ENCODE data around the gene SPSB2.
"Not testable (repeated sequence)": the region's sequence is repeated elsewhere in the genome, so short reads cannot be mapped to it uniquely, and the experiment has no call there.

SPSB2 gene

DNA sequence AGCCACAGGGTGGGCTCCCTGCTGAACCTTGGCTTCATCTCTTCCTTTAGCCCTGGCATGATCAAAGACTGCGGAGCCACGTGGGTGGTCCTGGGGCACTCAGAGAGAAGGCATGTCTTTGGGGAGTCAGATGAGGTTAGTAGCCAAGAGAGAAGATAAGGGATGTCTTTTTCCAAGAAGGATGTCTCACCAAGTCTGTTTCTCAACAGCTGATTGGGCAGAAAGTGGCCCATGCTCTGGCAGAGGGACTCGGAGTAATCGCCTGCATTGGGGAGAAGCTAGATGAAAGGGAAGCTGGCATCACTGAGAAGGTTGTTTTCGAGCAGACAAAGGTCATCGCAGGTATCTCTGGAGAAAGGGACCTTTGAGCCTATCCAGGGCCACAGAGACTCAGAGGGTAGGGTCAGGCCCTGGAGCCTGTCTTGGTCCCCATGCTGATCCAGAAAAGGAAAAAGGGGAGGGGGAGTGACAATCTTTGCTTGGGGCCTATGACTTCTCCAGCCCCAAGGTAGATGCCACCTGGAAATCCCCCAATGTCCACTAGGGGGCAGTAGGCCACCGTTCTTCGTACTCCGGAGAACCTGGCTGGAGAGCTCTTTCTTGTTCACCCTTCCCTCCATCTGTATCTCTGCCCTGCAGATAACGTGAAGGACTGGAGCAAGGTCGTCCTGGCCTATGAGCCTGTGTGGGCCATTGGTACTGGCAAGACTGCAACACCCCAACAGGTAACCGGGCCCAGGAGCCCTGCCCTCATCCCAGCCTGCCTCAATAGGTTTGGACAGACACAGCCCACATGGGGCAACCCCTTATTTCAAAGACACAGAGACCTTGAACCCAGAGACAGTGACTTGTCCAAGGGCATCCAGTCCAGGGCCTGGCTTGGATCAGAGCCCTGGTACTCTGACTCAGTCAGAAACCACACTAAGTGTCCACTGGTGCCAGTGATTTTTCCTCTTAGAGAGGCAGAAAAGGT, 3.8 kb downstream of the SPSB2 start:
- DNase-seq, result peak; percentile 92

DNA sequence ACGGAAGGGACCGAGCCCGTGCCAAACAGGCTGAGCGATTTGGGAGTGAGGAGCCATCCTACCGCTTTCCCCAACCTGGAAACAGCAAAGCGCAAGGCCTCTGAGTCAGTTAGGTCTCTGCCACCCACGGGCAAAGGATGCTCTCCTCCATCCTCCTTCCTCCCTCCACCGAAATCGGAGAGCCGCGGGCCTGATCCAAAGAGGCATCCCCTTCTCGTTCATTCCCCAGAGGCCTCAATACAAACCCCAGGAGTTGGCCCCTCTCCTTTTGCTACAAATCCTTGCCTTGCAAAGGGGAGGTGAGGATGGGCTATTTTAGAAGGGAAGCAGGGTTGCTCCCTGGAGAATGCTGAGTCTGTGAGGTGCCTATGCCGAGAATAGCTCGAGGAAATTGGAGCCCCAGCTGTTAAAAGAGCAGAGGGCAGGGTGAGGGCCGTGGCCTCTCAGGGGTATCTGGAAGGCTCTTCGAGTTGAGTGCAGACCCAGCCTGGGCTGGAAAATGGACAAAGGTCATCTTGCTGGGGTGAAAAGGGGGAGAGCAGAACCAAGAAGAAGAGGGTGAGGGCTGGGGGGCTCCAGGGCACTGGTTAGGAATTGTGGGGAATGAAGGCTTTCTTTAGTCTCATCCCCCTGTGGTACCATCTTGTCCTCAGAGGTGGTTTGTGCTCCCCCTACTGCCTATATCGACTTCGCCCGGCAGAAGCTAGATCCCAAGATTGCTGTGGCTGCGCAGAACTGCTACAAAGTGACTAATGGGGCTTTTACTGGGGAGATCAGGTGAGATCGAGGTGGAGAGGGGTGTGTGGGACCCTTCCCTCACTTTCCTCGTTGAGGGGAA, 4.7 kb downstream of the SPSB2 start:
- no peak for DNase-seq

DNA sequence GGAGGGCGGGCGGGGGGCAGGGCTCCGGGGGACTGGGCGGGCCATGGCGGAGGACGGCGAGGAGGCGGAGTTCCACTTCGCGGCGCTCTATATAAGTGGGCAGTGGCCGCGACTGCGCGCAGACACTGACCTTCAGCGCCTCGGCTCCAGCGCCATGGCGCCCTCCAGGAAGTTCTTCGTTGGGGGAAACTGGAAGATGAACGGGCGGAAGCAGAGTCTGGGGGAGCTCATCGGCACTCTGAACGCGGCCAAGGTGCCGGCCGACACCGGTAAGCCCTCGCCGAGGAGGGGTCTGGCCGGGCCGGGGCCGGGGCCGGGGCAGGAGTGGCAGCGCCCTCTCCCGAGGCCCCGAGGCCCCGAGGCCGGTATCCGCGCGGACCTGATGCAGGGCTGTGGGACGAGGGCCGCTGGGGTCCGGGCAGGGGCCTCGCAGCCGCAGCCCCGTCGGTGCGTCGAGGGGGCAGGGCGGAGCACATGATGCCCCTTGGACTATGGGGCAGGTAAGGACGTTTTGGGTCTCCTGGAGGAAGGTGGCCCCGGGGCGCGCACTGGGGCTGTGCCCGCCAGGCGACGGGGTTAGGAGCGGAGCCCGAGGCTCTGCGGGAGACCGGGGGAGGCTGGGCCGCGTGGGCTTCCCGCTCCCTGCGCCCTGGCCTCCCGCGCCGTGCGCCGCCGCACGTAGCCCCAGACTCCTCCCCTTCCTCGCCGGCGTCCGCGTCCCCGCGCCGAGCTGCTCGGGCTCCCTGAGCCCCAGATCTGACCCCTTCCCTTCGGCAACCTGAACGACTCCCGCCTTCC, 5.5 kb downstream of the SPSB2 start, which contains the start of gene TPI1:
TSS of gene TPI1 (plus strand) at position 119 of the 798 bp plus-strand sequence. CDS start at position 155, 36 bp downstream.
- DNase-seq, result peak; percentile 92

DNA sequence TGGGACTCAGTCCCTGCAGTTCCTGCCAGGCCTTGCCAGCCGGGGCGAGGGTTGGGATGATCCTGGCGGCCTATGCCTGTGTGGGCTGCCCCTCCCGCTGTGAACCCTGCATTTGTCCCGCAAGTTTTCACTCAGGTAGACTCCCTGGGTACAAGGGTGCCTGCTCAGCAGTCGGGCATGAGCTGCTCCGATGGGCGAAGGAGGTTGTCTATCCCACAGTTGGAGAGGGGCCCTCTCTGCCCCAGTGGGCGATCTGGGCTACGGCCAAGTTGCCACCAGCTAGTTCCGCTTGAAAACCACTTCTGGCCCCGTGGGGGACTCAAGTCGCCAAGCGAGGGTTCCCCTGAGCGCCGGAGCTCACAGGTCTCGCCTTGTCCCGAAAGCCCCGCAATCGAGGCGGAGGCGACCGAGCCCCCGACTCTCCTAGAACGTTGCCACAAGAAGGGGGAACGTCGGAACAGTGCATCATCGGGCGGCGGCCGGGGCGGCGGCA, 6.1 kb downstream of the SPSB2 start:
- DNase-seq, result no peak

DNA sequence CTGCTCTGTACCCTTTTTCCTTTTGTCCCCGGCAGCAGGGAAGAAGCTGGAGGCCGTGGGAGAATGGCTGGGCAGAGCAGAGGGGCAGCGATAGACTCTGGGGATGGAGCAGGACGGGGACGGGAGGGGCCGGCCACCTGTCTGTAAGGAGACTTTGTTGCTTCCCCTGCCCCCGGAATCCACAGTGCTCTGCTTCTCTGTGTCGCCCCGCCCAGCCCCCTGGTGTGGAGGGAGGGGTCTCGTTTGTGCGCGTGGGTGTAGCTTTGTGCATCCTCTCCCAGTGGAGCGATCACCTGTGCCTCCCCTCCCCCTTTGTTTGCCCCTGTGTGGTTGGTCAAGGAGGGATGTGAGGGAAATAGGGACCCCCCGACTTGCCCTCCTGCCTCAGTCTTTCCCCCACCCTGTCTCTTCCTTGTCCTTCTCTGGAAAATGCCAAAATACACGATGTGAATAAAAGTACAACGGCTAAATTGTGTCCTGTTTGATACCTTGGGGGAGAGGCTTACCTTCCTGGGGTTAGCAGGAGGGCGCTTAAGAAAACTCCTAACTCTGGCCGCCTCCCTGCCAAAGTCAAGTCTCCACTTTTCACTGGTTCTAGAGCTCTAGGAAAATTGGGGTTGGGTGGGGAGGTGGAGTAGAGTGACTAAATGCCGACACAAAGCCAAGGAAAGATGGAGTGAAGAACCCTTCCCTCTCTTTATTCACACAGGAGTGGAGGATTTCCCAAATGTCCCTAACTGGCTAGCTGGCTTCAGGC, 6.8 kb downstream of the SPSB2 start:
- DNase-seq, result no peak

DNA sequence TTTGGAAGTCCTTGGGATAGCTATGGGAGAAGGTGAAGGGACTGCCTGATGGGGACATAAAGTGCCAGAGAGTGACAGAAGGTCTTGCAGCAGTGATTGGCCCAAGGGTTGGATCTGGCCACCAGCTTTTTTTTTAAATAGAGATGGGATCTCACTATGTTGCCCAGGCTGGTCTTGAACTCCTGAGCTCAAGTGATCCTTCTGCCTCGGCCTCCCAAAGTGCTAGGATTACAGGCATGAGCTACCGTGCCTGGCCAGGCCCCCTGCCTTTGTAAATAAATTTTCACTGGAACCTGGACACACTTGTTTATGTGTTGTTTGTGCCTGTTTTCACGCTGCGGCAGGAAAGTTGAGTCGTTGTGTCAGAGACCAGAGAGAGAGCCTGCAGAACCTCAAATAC, 7.8 kb downstream of the SPSB2 start:
- DNase-seq, result not testable (repeated sequence)

DNA sequence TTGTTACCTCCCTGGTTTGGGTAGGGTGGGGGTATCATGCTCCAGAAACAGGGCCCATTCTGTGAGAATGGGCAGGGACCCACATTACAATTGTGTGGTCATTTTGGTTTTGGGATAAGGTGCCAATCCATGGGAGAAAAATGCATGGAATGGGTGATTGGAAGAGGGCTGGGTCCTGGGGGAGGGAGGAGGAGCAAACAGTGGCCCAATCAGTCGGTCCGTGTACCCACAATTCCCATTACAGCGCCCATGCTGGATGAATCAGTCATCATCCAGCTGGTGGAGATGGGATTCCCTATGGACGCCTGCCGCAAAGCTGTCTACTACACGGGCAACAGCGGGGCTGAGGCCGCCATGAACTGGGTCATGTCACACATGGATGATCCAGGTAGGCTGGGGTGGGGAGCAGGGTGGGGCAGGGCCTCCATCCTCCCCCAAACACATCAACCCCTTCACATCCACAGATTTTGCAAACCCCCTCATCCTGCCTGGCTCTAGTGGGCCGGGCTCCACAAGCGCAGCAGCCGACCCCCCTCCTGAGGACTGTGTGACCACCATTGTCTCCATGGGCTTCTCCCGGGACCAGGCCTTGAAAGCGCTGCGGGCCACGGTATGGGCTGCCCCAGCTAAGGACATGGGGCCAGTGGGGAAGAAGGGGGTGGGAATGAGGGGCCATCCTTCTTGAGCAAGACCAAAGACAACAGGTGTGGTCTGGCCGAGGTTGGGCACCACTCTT, 9.3 kb downstream of the SPSB2 start:
- no peak for DNase-seq

DNA sequence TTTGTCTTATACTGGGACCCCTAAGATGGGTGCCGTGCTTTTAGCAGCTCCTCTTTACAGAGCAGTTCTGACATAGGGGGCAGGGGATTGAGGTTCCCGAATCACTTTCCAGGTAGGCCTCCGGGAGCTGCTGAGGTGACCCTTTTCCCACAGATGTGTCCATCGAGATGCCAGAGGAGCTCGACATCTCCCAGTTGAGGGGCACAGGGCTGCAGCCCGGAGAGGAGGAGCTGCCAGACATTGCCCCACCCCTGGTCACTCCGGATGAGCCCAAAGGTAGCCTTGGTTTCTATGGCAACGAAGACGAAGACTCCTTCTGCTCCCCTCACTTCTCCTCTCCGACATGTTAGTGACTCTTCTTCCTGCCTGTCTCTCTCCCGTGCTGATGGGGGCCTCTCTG, 10.1 kb downstream of the SPSB2 start:
- no peak for DNase-seq

DNA sequence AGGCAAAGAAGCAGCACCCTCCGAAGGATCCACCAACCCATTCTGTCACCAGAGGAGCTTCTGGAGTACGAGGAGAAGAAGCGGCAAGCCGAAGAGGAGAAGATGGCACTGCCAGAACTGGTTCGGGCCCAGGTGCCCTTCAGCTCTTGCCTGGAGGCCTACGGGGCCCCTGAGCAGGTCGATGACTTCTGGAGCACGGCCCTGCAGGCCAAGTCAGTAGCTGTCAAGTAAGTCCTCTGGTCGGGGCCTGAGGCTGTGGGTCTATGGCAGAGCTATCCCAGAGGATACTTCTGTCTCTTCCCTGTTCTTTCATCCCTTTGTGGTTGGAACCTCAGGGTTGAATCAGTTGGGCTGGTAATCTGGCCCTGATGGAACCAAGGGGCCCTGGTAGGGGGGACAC, 11.7 kb downstream of the SPSB2 start:
- no peak for DNase-seq

DNA sequence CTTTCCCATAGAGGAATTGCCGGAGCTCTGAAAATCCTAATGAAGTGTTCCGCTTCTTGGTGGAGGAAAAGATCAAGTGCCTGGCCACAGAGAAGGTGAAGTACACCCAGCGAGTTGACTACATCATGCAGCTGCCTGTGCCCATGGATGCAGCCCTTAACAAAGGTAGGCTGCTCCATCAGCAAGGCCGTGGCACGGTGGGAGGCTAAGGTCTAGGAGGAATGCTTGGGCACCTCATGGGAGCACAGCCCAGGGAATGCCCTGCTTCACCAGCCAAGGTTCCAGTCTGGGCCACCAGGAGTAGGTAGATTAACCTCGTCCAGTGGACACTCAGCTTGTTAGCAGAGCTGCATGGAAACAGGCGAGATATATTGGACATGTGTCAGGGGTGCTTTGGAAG, 12.2 kb downstream of the SPSB2 start:
- DNase-seq, result no peak

DNA sequence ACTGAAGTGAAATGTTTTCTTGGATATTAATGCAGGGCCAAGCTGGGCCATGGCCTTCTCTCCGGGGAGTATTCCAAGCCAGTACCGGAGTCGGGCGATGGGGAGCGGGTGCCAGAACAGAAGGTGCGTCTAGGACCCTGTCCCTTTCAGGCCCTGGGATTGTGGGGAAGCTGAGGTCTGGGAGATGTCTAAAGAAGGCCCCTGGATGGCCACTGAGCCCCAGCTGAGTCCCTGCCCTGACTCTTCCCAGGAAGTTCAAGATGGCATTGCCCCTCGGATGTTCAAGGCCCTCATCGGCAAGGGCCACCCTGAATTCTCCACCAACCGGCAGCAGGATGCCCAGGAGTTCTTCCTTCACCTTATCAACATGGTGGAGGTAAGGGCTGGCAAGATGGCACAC, 13.0 kb downstream of the SPSB2 start:
- no peak for DNase-seq

DNA sequence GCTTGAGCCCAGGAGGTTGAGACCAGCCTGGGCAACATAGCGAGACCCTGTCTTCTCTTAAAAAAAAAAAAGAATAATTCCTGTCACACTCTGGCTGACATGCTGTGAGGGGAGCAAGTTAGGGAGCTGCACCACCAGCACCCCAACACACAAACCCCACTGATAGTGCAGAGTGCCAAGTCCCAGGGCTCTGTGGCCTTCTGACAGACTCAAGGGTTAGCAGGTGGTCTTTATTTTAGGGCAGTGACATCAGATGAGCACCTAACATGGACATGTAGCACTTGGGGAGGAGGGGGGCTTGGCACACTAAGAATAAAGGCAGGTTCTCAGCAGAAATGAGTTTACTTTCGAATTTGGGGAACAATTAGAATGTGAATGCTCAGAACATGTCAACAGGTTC, 14.3 kb downstream of the SPSB2 start:
- no peak for DNase-seq

DNA sequence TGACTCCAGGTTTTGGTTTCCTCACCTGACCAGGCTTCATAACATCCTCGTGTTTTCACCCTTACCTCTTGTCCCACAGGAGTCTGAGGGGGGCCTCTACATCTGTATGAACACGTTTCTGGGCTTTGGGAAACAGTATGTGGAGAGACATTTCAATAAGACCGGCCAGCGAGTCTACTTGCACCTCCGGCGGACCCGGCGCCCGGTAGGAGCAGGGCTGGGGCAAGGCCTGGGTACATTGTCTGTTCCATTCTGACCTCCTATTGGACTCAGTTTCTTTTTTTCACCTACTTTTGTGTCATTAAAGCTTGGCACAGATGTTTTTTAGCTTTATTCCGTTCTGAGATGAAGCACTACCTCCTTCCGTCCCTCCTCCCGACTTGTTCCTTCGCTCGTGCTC, 17.8 kb downstream of the SPSB2 start:
- no peak for DNase-seq

DNA sequence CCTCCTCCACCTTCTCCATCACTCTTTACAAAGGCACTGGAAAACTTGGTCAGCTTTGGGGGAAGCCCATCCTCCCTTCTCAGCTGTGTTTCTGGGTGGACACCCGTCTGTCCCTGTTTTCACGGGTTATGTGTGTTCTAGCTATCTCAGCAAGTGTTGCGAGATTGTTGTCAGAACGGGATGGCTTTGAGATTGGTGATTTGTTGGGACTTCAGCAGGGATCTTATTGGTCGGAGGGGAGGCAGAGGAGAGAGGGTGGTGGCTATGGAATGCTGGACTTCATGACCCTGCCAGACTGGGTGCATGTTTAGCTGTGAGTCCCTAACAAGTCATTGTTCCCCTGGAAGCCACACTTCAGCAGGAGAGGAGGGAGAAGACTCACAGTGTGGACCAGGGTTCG, 19.1 kb downstream of the SPSB2 start:
- no peak for DNase-seq

DNA sequence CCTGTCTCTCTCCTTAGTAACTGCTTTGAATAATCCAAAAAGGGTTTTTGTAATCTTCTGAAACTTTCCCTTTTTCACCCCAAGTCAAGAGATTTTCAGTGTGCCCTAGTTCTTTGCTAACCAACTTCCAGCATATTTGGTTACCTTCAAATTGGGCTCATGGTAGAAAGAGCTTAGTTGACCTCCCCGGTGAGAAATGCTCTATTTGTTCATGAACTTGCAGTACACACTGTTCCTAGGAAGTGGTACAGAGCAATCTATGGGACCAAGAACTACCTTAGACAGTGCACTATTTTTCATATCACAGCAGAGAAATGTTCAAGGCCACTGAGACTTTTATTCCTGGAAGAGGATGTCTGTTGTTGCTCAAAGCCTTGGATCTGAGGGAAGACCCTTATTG, 19.5 kb downstream of the SPSB2 start:
- DNase-seq, result no peak

DNA sequence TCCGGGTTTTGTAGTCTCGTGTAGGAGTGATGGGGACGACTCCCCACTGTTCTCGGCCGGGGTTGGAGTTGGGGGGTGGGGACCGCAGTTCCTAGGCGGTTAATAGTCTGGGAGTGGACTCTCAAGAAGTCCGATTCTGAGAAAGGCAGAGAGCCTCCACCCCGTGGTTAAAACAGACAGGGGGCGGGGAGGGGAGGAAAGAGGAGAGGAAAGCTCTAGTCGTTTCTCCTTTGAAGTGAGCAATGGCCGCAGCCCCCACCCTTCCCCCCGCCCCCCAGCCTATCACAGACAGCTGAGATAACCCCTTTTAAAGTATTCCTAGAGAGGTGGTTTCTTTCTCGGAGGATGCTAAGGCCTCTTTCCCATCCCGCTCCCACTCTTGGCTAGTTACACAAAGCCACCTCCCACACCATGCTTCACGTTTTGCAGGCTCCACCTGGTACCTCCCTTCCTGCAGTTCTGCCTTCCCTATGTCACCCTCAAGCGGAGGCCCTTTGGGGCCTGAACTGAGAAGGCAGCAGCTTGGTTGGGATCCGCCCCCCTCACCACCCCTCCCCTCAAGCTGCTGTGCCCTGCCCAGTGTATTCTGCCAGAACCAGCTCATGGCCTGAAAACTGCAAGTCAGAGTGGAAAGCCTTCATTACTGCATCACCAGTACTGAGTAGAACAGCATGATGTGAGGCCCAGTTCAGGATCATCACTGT, 20.3 kb downstream of the SPSB2 start:
- peak; percentile 81 for DNase-seq

DNA sequence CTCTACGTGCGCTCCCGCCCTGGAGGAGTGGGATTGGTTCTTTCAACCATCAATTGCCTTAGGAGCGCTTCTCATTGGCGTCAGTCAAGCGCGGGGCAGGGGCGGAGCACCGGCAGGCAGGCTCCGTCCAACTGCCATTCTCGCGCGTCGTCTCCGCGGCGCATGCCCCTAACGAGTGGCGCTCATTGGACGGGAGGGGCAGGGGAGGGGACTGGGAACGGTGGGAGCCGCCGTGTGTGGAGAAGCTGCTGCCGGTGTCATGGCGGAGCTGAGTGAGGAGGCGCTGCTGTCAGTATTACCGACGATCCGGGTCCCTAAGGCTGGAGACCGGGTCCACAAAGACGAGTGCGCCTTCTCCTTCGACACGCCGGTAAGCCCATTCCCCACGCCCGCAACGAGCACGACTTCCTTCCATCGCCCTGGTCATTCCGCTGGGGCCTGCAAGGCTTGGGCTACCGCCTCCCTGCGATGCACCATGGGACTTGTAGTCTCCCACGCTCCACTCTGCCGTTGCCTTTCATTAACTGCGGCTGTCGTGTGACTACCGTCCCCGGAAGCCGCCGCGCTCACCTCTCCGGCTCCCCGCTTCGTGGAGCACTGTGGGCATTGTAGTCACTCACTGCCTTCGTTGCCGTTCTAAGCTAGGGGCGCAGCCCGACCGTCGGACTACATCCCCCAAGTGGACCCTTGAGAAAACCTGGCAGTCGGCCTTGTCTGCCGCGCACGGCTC, 21.0 kb downstream of the SPSB2 start, which contains the start of gene USP5:
TSS of gene USP5 (plus strand) at position 230 of the 730 bp plus-strand sequence. CDS start at position 260, 30 bp downstream.
- DNase-seq, result peak; percentile 96

DNA sequence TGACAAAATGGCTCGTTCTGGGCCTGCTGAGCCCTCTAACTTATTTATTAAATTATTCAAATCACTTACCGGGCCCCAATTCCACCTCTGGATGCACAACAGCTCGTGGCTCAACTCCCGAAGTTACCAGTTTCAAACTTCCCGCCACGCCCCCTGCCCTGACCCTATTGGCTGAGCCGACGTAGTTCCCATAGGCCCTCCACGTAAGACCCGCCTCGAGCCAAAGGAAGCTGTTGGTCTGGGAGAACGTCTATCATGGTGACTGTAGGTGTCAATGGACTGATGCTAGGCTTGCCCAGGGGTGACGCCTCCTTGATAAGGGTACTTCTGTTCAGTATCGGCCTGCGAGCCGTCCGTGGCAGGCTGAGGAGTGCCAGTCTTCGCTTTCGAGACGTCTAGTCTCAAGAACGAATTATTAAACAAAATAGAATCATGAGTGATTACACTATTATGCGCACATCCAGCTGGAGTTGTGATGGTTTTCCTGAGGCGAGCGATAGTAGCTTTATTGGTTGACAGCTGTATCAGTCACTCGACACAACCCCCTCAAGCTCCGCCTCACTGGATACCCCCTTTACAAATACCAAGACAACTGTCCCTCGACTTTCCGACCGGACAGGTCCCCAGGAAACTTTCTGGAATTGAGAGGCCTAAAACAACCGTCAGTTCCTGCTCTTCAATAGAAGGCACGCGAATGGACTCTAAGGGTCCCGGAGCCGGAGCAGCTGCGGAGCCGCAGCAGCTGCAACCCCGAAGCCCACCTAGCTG, 21.8 kb downstream of the SPSB2 start, which contains the start of gene CDCA3:
TSS of gene CDCA3 (minus strand) at position 134 of the 768 bp plus-strand sequence. CDS start 334 bp downstream, outside the sequence.
- DNase-seq, result peak; percentile 94

DNA sequence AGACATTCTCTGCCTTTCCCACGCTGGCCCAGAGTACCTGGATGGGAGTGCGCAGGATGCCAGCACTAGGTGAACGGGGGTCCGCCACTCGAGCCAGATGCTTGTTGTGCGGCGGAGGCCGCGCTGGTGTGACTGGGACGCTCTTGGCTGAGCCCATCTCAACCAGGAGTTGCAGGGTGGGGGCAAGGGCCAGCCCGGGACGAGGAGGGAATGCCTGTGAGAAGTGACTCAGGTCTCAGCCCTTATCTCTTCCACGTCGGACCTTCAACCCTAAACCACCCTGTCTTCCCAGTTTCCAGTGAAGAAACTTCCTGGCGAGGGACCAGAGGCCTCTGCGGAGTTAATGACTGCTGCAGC, 22.3 kb downstream of the SPSB2 start:
- DNase-seq, result no peak
